K562 (cell line): ENCODE results near the gene PLEKHO1. TPM values are rescaled to one million over a fixed set of nuclear protein-coding genes. Genes with fewer than 3 reads are reported as not detected.

Source experiments
- ATAC-seq: fragments of 200-7000 bp; cut with Tn5 transposase; 3 replicates; pipeline ENCODE4 v1.9.1; 2020; ENCODE audit warnings: moderate library complexity
- BruUV-seq: library from RNA; stranded (reverse); fragments of 400-500 nt; replicated peaks from 2 replicates; lab custom pipeline; 2021; lab: Mats Ljungman, UMichigan
- CTCF ChIA-PET: fragments of 300-600 bp; formaldehyde crosslinking; extraction: SDS; loops from one replicate; lab custom pipeline; 2021; ENCODE audit warnings: low intra/inter-chr PET ratio; lab: Yijun Ruan, JAX
- POLR2A ChIA-PET: fragments of 300-600, 350-650 bp; sonication (Branson Sonifier 250); formaldehyde crosslinking; extraction: SDS; loops from one replicate; lab custom pipeline; 2021; ENCODE audit warnings: antibody characterized with exemption, inconsistent platforms; lab: Yijun Ruan, JAX
- DNase-seq, 4 experiments: peaks; one replicate each; pipeline versions ENCODE4 v3.0.0 to v3.0.0-alpha.2; 2011 to 2018; ENCODE audit warnings: low spot score in 3 of 4, mixed read lengths in 3 of 4; ENCODE audit errors: extremely low read depth in 1 of 4
- FAIRE-seq: peaks from 2 replicates; lab custom pipeline; 2011; peaks lifted over from hg19 to GRCh38; lab: Jason Lieb, UNC
- H2AFZ ChIP-seq: 2 replicates; pipeline ENCODE4 v1.6.0; 2011; ENCODE audit warnings: low read depth, low read length, control low read depth, inconsistent platforms
- H3K27ac ChIP-seq: fragments of 200-600 bp; 3 replicates; pipeline ENCODE4 v1.8.0; 2011; ENCODE audit warnings: low read depth, mild to moderate bottlenecking, control low read depth, inconsistent platforms, low read length, moderate library complexity, mixed read lengths; ENCODE audit errors: extremely low read depth
- H3K27me3 ChIP-seq, 2 experiments: fragments of 300-600 bp in 1 of 2; 2 replicates in 1 of 2; 3 replicates in 1 of 2; pipeline versions ENCODE4 v1.6.0 to v1.8.0; 2011; ENCODE audit warnings: inconsistent platforms in 2 of 2, low read length in 2 of 2, mild to moderate bottlenecking in 1 of 2, mixed read lengths in 1 of 2, moderate library complexity in 1 of 2; ENCODE audit not compliant: control insufficient read depth in 2 of 2, insufficient read depth in 2 of 2
- H3K36me3 ChIP-seq: fragments of 300-600 bp; 3 replicates; pipeline ENCODE4 v1.8.0; 2011; ENCODE audit warnings: mild to moderate bottlenecking, low read length, inconsistent platforms; ENCODE audit not compliant: control insufficient read depth, insufficient read depth
- H3K4me1 ChIP-seq, 2 experiments: fragments of 200-600 bp in 1 of 2; replicated peaks in 1 of 2; 2 replicates in 1 of 2; 3 replicates in 1 of 2; pipeline versions ENCODE4 v1.5.1 to v1.8.0; 2011; ENCODE audit warnings: inconsistent platforms in 2 of 2, low read length in 2 of 2, mild to moderate bottlenecking in 1 of 2, mixed read lengths in 1 of 2, moderate library complexity in 1 of 2; ENCODE audit not compliant: control insufficient read depth in 2 of 2, insufficient read depth in 2 of 2
- H3K4me2 ChIP-seq: 2 replicates; pipeline ENCODE4 v1.6.1; 2011; ENCODE audit warnings: low read length, control low read depth, inconsistent platforms, mixed read lengths; ENCODE audit not compliant: insufficient read depth
- H3K4me3 ChIP-seq: fragments of 200-600 bp; sonication (generic), shearing (Covaris generic); 2 replicates; pipeline ENCODE4 v1.5.1; 2016; ENCODE audit warnings: control low read depth, inconsistent platforms
- H3K79me2 ChIP-seq: fragments of 200-600 bp; 3 replicates; pipeline ENCODE4 v1.8.0; 2011; ENCODE audit warnings: low read length, inconsistent platforms; ENCODE audit not compliant: control insufficient read depth, insufficient read depth
- H3K9ac ChIP-seq, 2 experiments: 2 replicates each; pipeline versions ENCODE4 v1.6.0 to v1.6.1; 2011; ENCODE audit warnings: low read depth in 2 of 2, low read length in 2 of 2, control low read depth in 1 of 2, inconsistent platforms in 1 of 2, mild to moderate bottlenecking in 1 of 2, mixed read lengths in 1 of 2; ENCODE audit not compliant: insufficient read depth in 1 of 2
- H3K9me1 ChIP-seq: one replicate; pipeline ENCODE4 v1.6.0; 2011; ENCODE audit warnings: inconsistent platforms, mild to moderate bottlenecking, low read length, moderate library complexity; ENCODE audit not compliant: control insufficient read depth, insufficient read depth
- H3K9me3 ChIP-seq: replicated peaks from 2 replicates; pipeline ENCODE4 v1.5.1; 2011; ENCODE audit warnings: low read depth, low read length, inconsistent platforms; ENCODE audit not compliant: control insufficient read depth, insufficient read depth
- H4K20me1 ChIP-seq: replicated peaks from 2 replicates; pipeline ENCODE4 v1.6.1; 2011; ENCODE audit warnings: low read length, inconsistent platforms, mixed read lengths; ENCODE audit not compliant: control insufficient read depth, insufficient read depth
- CHD1 ChIP-seq: fragments of 200-600 bp; sonication (generic); IDR thresholded peaks from one replicate; pipeline ENCODE4 v1.6.1; 2012; ENCODE audit warnings: mild to moderate bottlenecking, moderate library complexity, low read length, inconsistent platforms
- CREM ChIP-seq: IDR thresholded peaks from 2 replicates; pipeline ENCODE4 v1.6.1; 2014; ENCODE audit warnings: antibody characterized with exemption, low read depth
- RAD51 ChIP-seq: fragments of 450-650 bp; IDR thresholded peaks from 2 replicates; pipeline ENCODE4 v1.7.1; 2016; ENCODE audit warnings: low read depth, mild to moderate bottlenecking, borderline replicate concordance
- ZNF785 ChIP-seq: fragments of 250-450 bp; sonication (Bioruptor Pico); IDR thresholded peaks from 2 replicates; pipeline ENCODE4 v1.4.0; 2020; ENCODE audit warnings: mild to moderate bottlenecking
- WGBS: fragments of 100-300 bp; shearing (Covaris generic); methylation state at CpG from one replicate; pipeline ENCODE4 v1.1.6; 2016; ENCODE audit warnings: low coverage, mixed read lengths; ENCODE audit not compliant: insufficient coverage; ENCODE audit errors: missing lambda C conversion rate; 5-methylcytosine and 5-hydroxymethylcytosine counted together
- in situ Hi-C: fragments of 300-500 bp; cut with MboI; formaldehyde crosslinking; loops from 4 replicates; pipeline ENCODE4 v1.15.0; 2018; ENCODE audit warnings: inconsistent platforms, mixed read lengths
- intact Hi-C: fragments of 100-400 bp; cut with micrococcal nuclease; formaldehyde crosslinking; loops from 2 replicates; pipeline ENCODE4 v1.14.2; 2022
- polyA plus RNA-seq, 8 experiments: library from polyadenylated mRNA; depleted of rRNA in 4 of 8; stranded (reverse) in 5 of 8; unstranded in 3 of 8; fragments of >200 nt; fragmentation: Nextera tagmentation in 2 of 8; fragmentation: Illumina TruSeq in 1 of 8; extraction: Ambion mirVana in 2 of 8; extraction: Trizol in 1 of 8; gene quantifications; 2 replicates each; pipeline versions ENCODE4 v1.2.1 to v1.2.3, GENCODE V29; 2011 to 2014; ENCODE audit warnings: inconsistent platforms in 1 of 8, missing spikeins in 1 of 8
- total RNA-seq, 7 experiments: library from RNA; depleted of rRNA in 6 of 7; stranded (reverse); fragments of >200 nt in 6 of 7; fragmentation: Illumina TruSeq in 2 of 7; extraction: Trizol in 2 of 7; gene quantifications; 2 replicates each; pipeline versions ENCODE4 v1.2.1 to v1.2.3, GENCODE V29; 2011 to 2021; ENCODE audit warnings: low replicate concordance in 1 of 7
- TF ChIP-seq, protein P1 (sequence below), 2 experiments: fragments of 450-650 bp in 1 of 2; sonication (generic) in 1 of 2; formaldehyde crosslinking in 1 of 2; IDR thresholded peaks in 1 of 2; conservative IDR thresholded peaks in 1 of 2; 2 replicates each; pipeline versions ENCODE4 v1.6.1 to v1.8.1; 2016 to 2023; ENCODE audit warnings: mild to moderate bottlenecking in 2 of 2, moderate library complexity in 2 of 2, inconsistent platforms in 1 of 2, missing genetic modification reagents in 1 of 2

Gene PLEKHO1
- total and polyA plus RNA-seq, 9 of the 15 experiments (the other 6 are each of a cell fraction or from before 2014, with no cell fraction given), result 0.39 to 16.2 (median 9.6) TPM

DNA sequence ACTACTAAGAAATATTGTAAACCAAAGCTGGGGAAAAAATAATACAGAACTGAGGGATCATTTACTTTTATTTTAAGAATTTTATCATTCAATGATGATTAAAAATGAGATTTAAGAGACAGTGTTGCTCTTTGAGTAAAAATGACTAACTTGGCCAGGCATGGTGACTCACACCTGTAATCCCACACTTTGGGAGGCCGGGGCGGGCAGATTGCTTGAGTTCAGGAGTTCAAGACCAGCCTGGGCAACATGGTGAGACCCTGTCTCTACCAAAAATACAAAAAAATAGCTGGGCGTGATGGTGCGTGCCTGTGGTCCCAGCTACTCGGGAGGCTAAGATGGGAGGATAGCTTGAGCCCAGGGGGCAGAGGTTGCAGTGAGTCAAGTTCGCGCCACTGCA is 21.8 kb upstream of the PLEKHO1 start:
- intact Hi-C loops, result no loop called here
- no peak overlapping the region for H3K4me3 ChIP-seq
- no peak for FAIRE-seq
- WGBS, result 79% methylated on average over 7 of the region's 7 CpGs
- no peaks in the 10 kb centered on the region; the same call in 2 of the 3 replicates for H3K36me3 ChIP-seq
- H3K9me3 ChIP-seq, result no peaks in the 10 kb centered on the region
- H3K27me3 ChIP-seq, result no peaks in the 10 kb centered on the region
- no peak overlapping the region for H2AFZ ChIP-seq
- TF ChIP-seq CHD1, result no peak
- TF ChIP-seq ZNF785 (CRISPR knock-in tag), result no peak
- no peak for TF ChIP-seq CREM
- TF ChIP-seq, protein P1, sequence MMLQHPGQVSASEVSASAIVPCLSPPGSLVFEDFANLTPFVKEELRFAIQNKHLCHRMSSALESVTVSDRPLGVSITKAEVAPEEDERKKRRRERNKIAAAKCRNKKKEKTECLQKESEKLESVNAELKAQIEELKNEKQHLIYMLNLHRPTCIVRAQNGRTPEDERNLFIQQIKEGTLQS (IDR thresholded peaks at IDR 0.05), result 0 out of 2 replicates have a peak, but pooled peaks have one; percentile 12
- TF ChIP-seq, protein P1 (CRISPR knock-in tag; conservative IDR thresholded peaks at IDR 0.05), result no peak
- TF ChIP-seq RAD51, result no peak
- H3K4me2 ChIP-seq, result no peak overlapping the region
- no peaks in the 10 kb centered on the region for H3K4me1 ChIP-seq
- H4K20me1 ChIP-seq, result no peaks in the 10 kb centered on the region
- H3K9me1 ChIP-seq, result no peaks in the 10 kb centered on the region
- CTCF ChIA-PET, result no interaction called here
- POLR2A ChIA-PET, result interaction anchor here (1.8 to 2.8 kb wide), 2 partner anchors 10 to 13 kb away, joined by 4 to 11 read pairs; no protein-coding TSS in a partner anchor
- DNase-seq, result no peak
- BruUV-seq, result no TSS peak
- in situ Hi-C loops, result no loop called here
- no peak overlapping the region for H3K27ac ChIP-seq
- H3K9ac ChIP-seq, result no peak overlapping the region
- H3K79me2 ChIP-seq, result no peaks in the 10 kb centered on the region
- ATAC-seq, result no peak
